Kidney capillary endothelial cell (primary cell): ENCODE measurements around the gene CLEC4G.
"Not testable (repeated sequence)": the region's sequence is repeated elsewhere in the genome, so short reads cannot be mapped to it uniquely, and the experiment has no call there.

Experiments used
- DNase-seq: peaks from one replicate; pipeline ENCODE4 v3.0.0-alpha.2; 2018; ENCODE audit warnings: low spot score

The CLEC4G gene

GRCh38 chr19:7732045-7732444 is at the start of gene CLEC4G:
Gene CLEC4G, minus strand, starts transcription at chr19:7732110. Its CDS starts 8 bp downstream, at chr19:7732102.
- no peak for DNase-seq

GRCh38 chr19:7781157-7781556 is 49.2 kb upstream of the CLEC4G start:
- DNase-seq, result no peak

- no peak for DNase-seq
Measured at GRCh38 chr19:7779631-7780486, 47.9 kb upstream of the CLEC4G start.

GRCh38 chr19:7778081-7778480 is 46.2 kb upstream of the CLEC4G start:
- no peak for DNase-seq

- no peak for DNase-seq
Measured at GRCh38 chr19:7775761-7776160, 43.9 kb upstream of the CLEC4G start.

- no peak for DNase-seq
Measured at GRCh38 chr19:7773841-7774240, 41.9 kb upstream of the CLEC4G start.

- DNase-seq, result no peak
Measured at GRCh38 chr19:7772752-7773291, 40.9 kb upstream of the CLEC4G start.

- DNase-seq, result no peak
Measured at GRCh38 chr19:7771072-7771471, 39.2 kb upstream of the CLEC4G start.

GRCh38 chr19:7769171-7769570 is 37.3 kb upstream of the CLEC4G start:
- DNase-seq, result no peak

GRCh38 chr19:7767487-7767886 is 35.6 kb upstream of the CLEC4G start:
- no peak for DNase-seq

- no peak for DNase-seq
Measured at GRCh38 chr19:7766535-7766934, 34.6 kb upstream of the CLEC4G start.

GRCh38 chr19:7765043-7765442 is 33.1 kb upstream of the CLEC4G start:
- DNase-seq, result not testable (repeated sequence)

GRCh38 chr19:7764157-7764556 is 32.2 kb upstream of the CLEC4G start:
- DNase-seq, result not testable (repeated sequence)

- no peak for DNase-seq
Measured at GRCh38 chr19:7763696-7764095, 31.8 kb upstream of the CLEC4G start.

GRCh38 chr19:7762719-7763293 is 30.9 kb upstream of the CLEC4G start, which contains the start of gene CLEC4M:
Gene CLEC4M, plus strand, starts transcription at chr19:7763243. Its CDS starts 24 bp downstream, at chr19:7763267.
- DNase-seq, result no peak

- DNase-seq, result no peak
Measured at GRCh38 chr19:7759156-7759555, 27.2 kb upstream of the CLEC4G start.

- no peak for DNase-seq
Measured at GRCh38 chr19:7757358-7757757, 25.4 kb upstream of the CLEC4G start.

- no peak for DNase-seq
Measured at GRCh38 chr19:7756258-7756657, 24.3 kb upstream of the CLEC4G start.

GRCh38 chr19:7751157-7751783 is 19.4 kb upstream of the CLEC4G start:
- DNase-seq, result no peak

- DNase-seq, result peak; percentile 8
Measured at GRCh38 chr19:7748756-7749155, 16.8 kb upstream of the CLEC4G start.

- DNase-seq, result no peak
Measured at GRCh38 chr19:7748171-7748570, 16.3 kb upstream of the CLEC4G start.
